Right hindlimb (tissue), 1 donor: ENCODE measurements around the gene KCNMA1.

Experiments
- DNase-seq: peaks from one replicate; pipeline ENCODE4 v3.0.0-alpha.2; 2018

Gene KCNMA1

GRCh38 chr10:76990561-76990960 is 647.0 kb downstream of the KCNMA1 start:
- no peak for DNase-seq

- peak; percentile 80 for DNase-seq
Observed at GRCh38 chr10:76984559-76985443, 652.8 kb downstream of the KCNMA1 start.

GRCh38 chr10:76983624-76984023 is 654.0 kb downstream of the KCNMA1 start:
- no peak for DNase-seq

- no peak for DNase-seq
Observed at GRCh38 chr10:76982671-76983070, 654.9 kb downstream of the KCNMA1 start.

- no peak for DNase-seq
Observed at GRCh38 chr10:76981251-76981650, 656.4 kb downstream of the KCNMA1 start.

- DNase-seq = no peak
Observed at GRCh38 chr10:76977901-76978300, 659.7 kb downstream of the KCNMA1 start.

- no peak for DNase-seq
Observed at GRCh38 chr10:76977046-76977445, 660.6 kb downstream of the KCNMA1 start.

GRCh38 chr10:76976142-76976541 is 661.5 kb downstream of the KCNMA1 start:
- no peak for DNase-seq

GRCh38 chr10:76975126-76975525 is 662.5 kb downstream of the KCNMA1 start:
- DNase-seq = no peak

GRCh38 chr10:76974017-76974691 is 663.5 kb downstream of the KCNMA1 start:
- DNase-seq = peak; percentile 53

GRCh38 chr10:76973091-76974016 is 664.3 kb downstream of the KCNMA1 start:
- DNase-seq = peak; percentile 56

GRCh38 chr10:76972541-76972940 is 665.1 kb downstream of the KCNMA1 start:
- DNase-seq = no peak

- DNase-seq = no peak
Observed at GRCh38 chr10:76971547-76972170, 665.9 kb downstream of the KCNMA1 start.

GRCh38 chr10:76970711-76971519 is 666.7 kb downstream of the KCNMA1 start:
- peak; percentile 56 for DNase-seq

- DNase-seq = no peak
Observed at GRCh38 chr10:76969366-76969948, 668.2 kb downstream of the KCNMA1 start.

GRCh38 chr10:76968483-76968882 is 669.1 kb downstream of the KCNMA1 start:
- DNase-seq = no peak

- DNase-seq = no peak
Observed at GRCh38 chr10:76962851-76963250, 674.8 kb downstream of the KCNMA1 start.

GRCh38 chr10:76961841-76962240 is 675.8 kb downstream of the KCNMA1 start:
- no peak for DNase-seq

- no peak for DNase-seq
Observed at GRCh38 chr10:76959111-76959510, 678.5 kb downstream of the KCNMA1 start.

GRCh38 chr10:76954838-76955237 is 682.8 kb downstream of the KCNMA1 start:
- DNase-seq = no peak

GRCh38 chr10:76950354-76950753 is 687.3 kb downstream of the KCNMA1 start:
- DNase-seq = no peak
